Immature natural killer cell (primary cell): ENCODE measurements around the gene HERPUD1. TPM values are rescaled to one million over a fixed set of nuclear protein-coding genes. Genes with fewer than 3 reads are reported as not detected.
"Not testable (repeated sequence)": the region's sequence is repeated elsewhere in the genome, so short reads cannot be mapped to it uniquely, and the experiment has no call there.

Experiments used
- DNase-seq, 3 donors: peaks; one replicate each; pipeline ENCODE4 v3.0.0; 2022; ENCODE audit warnings: mixed read lengths in 1 of 3
- H3K27ac Mint-ChIP-seq, 6 donors: one replicate each; pipeline ENCODE4 v1.8.0; 2020; ENCODE audit warnings: mixed read lengths in 6 of 6, mild to moderate bottlenecking in 5 of 6, inconsistent platforms in 4 of 6, moderate library complexity in 3 of 6
- H3K27me3 Mint-ChIP-seq, 3 donors: one replicate each; pipeline ENCODE4 v1.8.0; 2020 to 2021; ENCODE audit warnings: low read depth in 3 of 3, mild to moderate bottlenecking in 3 of 3, mixed read lengths in 3 of 3, moderate library complexity in 3 of 3, inconsistent platforms in 1 of 3
- H3K36me3 Mint-ChIP-seq, 3 donors: one replicate each; pipeline ENCODE4 v1.8.0; 2020; ENCODE audit warnings: mixed read lengths in 3 of 3, inconsistent platforms in 2 of 3, mild to moderate bottlenecking in 2 of 3
- H3K4me1 Mint-ChIP-seq, 2 donors: one replicate each; pipeline ENCODE4 v1.8.0; 2020; ENCODE audit warnings: inconsistent platforms in 2 of 2, mild to moderate bottlenecking in 2 of 2, mixed read lengths in 2 of 2, moderate library complexity in 1 of 2
- H3K4me3 Mint-ChIP-seq, 5 donors: one replicate each; pipeline ENCODE4 v1.8.0; 2020; ENCODE audit warnings: mild to moderate bottlenecking in 5 of 5, mixed read lengths in 5 of 5, inconsistent platforms in 3 of 5, moderate library complexity in 3 of 5
- H3K9me3 Mint-ChIP-seq, 6 donors: one replicate each; pipeline ENCODE4 v1.8.0; 2020; ENCODE audit warnings: mild to moderate bottlenecking in 6 of 6, mixed read lengths in 6 of 6, inconsistent platforms in 4 of 6, moderate library complexity in 3 of 6
- polyA plus RNA-seq, 3 donors: library from polyadenylated mRNA; unstranded; fragments of 300-500 nt; fragmentation: Illumina TruSeq; gene quantifications; one replicate each; pipeline ENCODE4 v1.2.3, GENCODE V29; 2021

HERPUD1 gene
- polyA plus RNA-seq, 3 donors from 2014 or later, result 89.0 to 157 (median 120) TPM

- H3K27me3 Mint-ChIP-seq, result peaks cover 2 to 12% (median 6%) of the 10 kb centered on the region in 3 donors
- peaks cover 10 to 22% (median 22%) of the 10 kb centered on the region in 3 donors for H3K36me3 Mint-ChIP-seq
- DNase-seq, result no peak
- H3K4me1 Mint-ChIP-seq, result peaks cover 58 to 79% of the 10 kb centered on the region in 2 donors
- no peaks in the 10 kb centered on the region for H3K9me3 Mint-ChIP-seq
- H3K27ac Mint-ChIP-seq, result peak overlapping the region; percentile 39 to 100 (median 97)
- peak overlapping the region; percentile 1 to 100 (median 98) for H3K4me3 Mint-ChIP-seq
Measured at GRCh38 chr16:56987692-56988091, 55.8 kb downstream of the HERPUD1 start.

- DNase-seq, result no peak
- Mint-ChIP-seq H3K27me3 (peaks cover 2 to 12% (median 6%) of the 10 kb centered on the region in 3 donors), H3K36me3 (peaks cover 15 to 24% (median 23%) of the 10 kb centered on the region in 3 donors), H3K4me1 (peaks cover 64 to 81% of the 10 kb centered on the region in 2 donors), H3K27ac (peak overlapping the region; percentile 95 to 100 (median 98)), H3K4me3 (peak overlapping the region; percentile 95 to 100 (median 98)), H3K9me3 (no peaks in the 10 kb centered on the region)
Measured at GRCh38 chr16:56988161-56988947, 56.4 kb downstream of the HERPUD1 start.

GRCh38 chr16:56988948-56989945 lies 57.3 kb downstream of the HERPUD1 start, which contains the start of gene NLRC5:
TSS of gene NLRC5 (plus strand) at chr16:56989557. CDS start at chr16:57020713, 31,156 bp downstream.
- H3K27me3 Mint-ChIP-seq, result peaks cover 2 to 12% (median 6%) of the 10 kb centered on the region in 3 donors
- peak; percentile 85 to 89 (median 88) for DNase-seq
- H3K36me3 Mint-ChIP-seq, result peaks cover 15 to 31% (median 25%) of the 10 kb centered on the region in 3 donors
- peak within 1 kb of the TSS; percentile 95 to 100 (median 98) for H3K4me3 Mint-ChIP-seq
- peak within 1 kb of the TSS; percentile 95 to 100 (median 98) for H3K27ac Mint-ChIP-seq
- peaks cover 73 to 90% of the 10 kb centered on the region in 2 donors for H3K4me1 Mint-ChIP-seq
- no peaks in the 10 kb centered on the region for H3K9me3 Mint-ChIP-seq

- Mint-ChIP-seq H3K27me3 (peaks cover 2 to 12% (median 6%) of the 10 kb centered on the region in 3 donors), H3K27ac (peak overlapping the region; percentile 95 to 100 (median 98)), H3K36me3 (peaks cover 13 to 28% (median 18%) of the 10 kb centered on the region in 3 donors), H3K9me3 (no peaks in the 10 kb centered on the region), H3K4me3 (peak overlapping the region; percentile 95 to 100 (median 98)), H3K4me1 (peaks cover 78 to 91% of the 10 kb centered on the region in 2 donors)
- DNase-seq, result no peak
Measured at GRCh38 chr16:56989988-56990387, 58.0 kb downstream of the HERPUD1 start.

- Mint-ChIP-seq H3K27ac (peak overlapping the region; percentile 95 to 100 (median 98)), H3K36me3 (peaks cover 13 to 28% (median 16%) of the 10 kb centered on the region in 3 donors), H3K4me3 (peak overlapping the region; percentile 95 to 100 (median 98)), H3K9me3 (no peaks in the 10 kb centered on the region), H3K4me1 (peaks cover 81 to 91% of the 10 kb centered on the region in 2 donors), H3K27me3 (peaks cover 2 to 12% (median 6%) of the 10 kb centered on the region in 3 donors)
- no peak for DNase-seq
Measured at GRCh38 chr16:56990407-56991286, 58.7 kb downstream of the HERPUD1 start.

- Mint-ChIP-seq H3K36me3 (peaks cover 13 to 32% (median 16%) of the 10 kb centered on the region in 3 donors), H3K4me3 (peak overlapping the region; percentile 21 to 100 (median 95)), H3K4me1 (peaks cover 91 to 96% of the 10 kb centered on the region in 2 donors), H3K27ac (peak overlapping the region in 5 of 6 donors; percentile 63 to 96 (median 94))
- not testable (repeated sequence) for H3K27me3 Mint-ChIP-seq, DNase-seq, H3K9me3 Mint-ChIP-seq
Measured at GRCh38 chr16:56992431-56992830, 60.5 kb downstream of the HERPUD1 start.

- H3K4me3 Mint-ChIP-seq, result peak overlapping the region; percentile 52 to 72 (median 58)
- no peaks in the 10 kb centered on the region for H3K9me3 Mint-ChIP-seq
- H3K4me1 Mint-ChIP-seq, result peaks cover 90 to 96% of the 10 kb centered on the region in 2 donors
- no peak for DNase-seq
- H3K36me3 Mint-ChIP-seq, result peaks cover 13 to 32% (median 16%) of the 10 kb centered on the region in 3 donors
- H3K27ac Mint-ChIP-seq, result peak overlapping the region; percentile 68 to 97 (median 84)
- H3K27me3 Mint-ChIP-seq, result peaks cover 2 to 9% (median 4%) of the 10 kb centered on the region in 3 donors
Measured at GRCh38 chr16:56993204-56993603, 61.3 kb downstream of the HERPUD1 start.

GRCh38 chr16:56994311-56994710 lies 62.4 kb downstream of the HERPUD1 start:
- no peak for DNase-seq
- H3K27ac Mint-ChIP-seq, result peak overlapping the region; percentile 68 to 97 (median 84)
- no peaks in the 10 kb centered on the region for H3K9me3 Mint-ChIP-seq
- peaks cover 2 to 7% (median 3%) of the 10 kb centered on the region in 3 donors for H3K27me3 Mint-ChIP-seq
- peaks cover 13 to 32% (median 16%) of the 10 kb centered on the region in 3 donors for H3K36me3 Mint-ChIP-seq
- H3K4me1 Mint-ChIP-seq, result peaks cover 90 to 96% of the 10 kb centered on the region in 2 donors
- peak overlapping the region; percentile 26 to 72 (median 55) for H3K4me3 Mint-ChIP-seq

Other genes starting within 250 kb of the HERPUD1 start
- 10 to 100 TPM; 23.2 to 73.5 (median 69.4) TPM for gene MT1X, start 249.7 kb upstream of the HERPUD1 start, polyA plus RNA-seq
- gene NUP93, start 202.0 kb upstream of the HERPUD1 start, polyA plus RNA-seq, result 10 to 100 TPM; 57.1 to 91.4 (median 68.3) TPM
- gene SLC12A3, start 66.9 kb upstream of the HERPUD1 start, polyA plus RNA-seq, result under 1 TPM in 1 of 3 donors, not detected in 2; 0.51 TPM
- under 1 TPM in 1 of 3 donors, not detected in 2; 0.22 TPM for gene CETP, start 29.8 kb downstream of the HERPUD1 start, polyA plus RNA-seq
- 100 to 1,000 TPM in 1 of 3 donors, 10 to 100 TPM in 2; 18.2 to 151 (median 32.8) TPM for gene NLRC5, start 57.4 kb downstream of the HERPUD1 start, polyA plus RNA-seq
- gene CPNE2, start 160.4 kb downstream of the HERPUD1 start, polyA plus RNA-seq, result 10 to 100 TPM in 1 of 3 donors, 1 to 10 TPM in 2; 2.4 to 10.8 (median 5.8) TPM